ENCODE measurements around the gene FAM20C.

Gene FAM20C

GRCh38 chr7:250523-250922 is 58.2 kb downstream of the FAM20C start:
- H3K27ac Mint-ChIP-seq: no peak overlapping the region

GRCh38 chr7:251005-251404 is 58.6 kb downstream of the FAM20C start:
- Mint-ChIP-seq H3K36me3 (ENCODE audit: low read depth) (no peaks in the 10 kb centered on the region), H3K27ac (no peak overlapping the region)

More at GRCh38 chr7:250523-250922, 58.2 kb downstream of the FAM20C start:
- no peak overlapping the region for H3K4me3 Mint-ChIP-seq
- H3K27me3 Mint-ChIP-seq (ENCODE audit: low read depth): no peaks in the 10 kb centered on the region
- H3K9me3 Mint-ChIP-seq: no peaks in the 10 kb centered on the region
- H3K4me1 Mint-ChIP-seq (ENCODE audit: low read depth): no peaks in the 10 kb centered on the region
- no peaks in the 10 kb centered on the region for H3K36me3 Mint-ChIP-seq (ENCODE audit: low read depth)

GRCh38 chr7:251446-252175 is 59.2 kb downstream of the FAM20C start:
- H3K36me3 Mint-ChIP-seq (ENCODE audit: low read depth): no peaks in the 10 kb centered on the region
- H3K27ac Mint-ChIP-seq: no peak overlapping the region
- no peaks in the 10 kb centered on the region for H3K4me1 Mint-ChIP-seq (ENCODE audit: low read depth)
- H3K27me3 Mint-ChIP-seq (ENCODE audit: low read depth): no peaks in the 10 kb centered on the region
- no peaks in the 10 kb centered on the region for H3K9me3 Mint-ChIP-seq
- H3K4me3 Mint-ChIP-seq: no peak overlapping the region

More at GRCh38 chr7:251005-251404, 58.6 kb downstream of the FAM20C start:
- no peaks in the 10 kb centered on the region for H3K9me3 Mint-ChIP-seq
- no peaks in the 10 kb centered on the region for H3K4me1 Mint-ChIP-seq (ENCODE audit: low read depth)
- H3K27me3 Mint-ChIP-seq (ENCODE audit: low read depth): no peaks in the 10 kb centered on the region
- no peak overlapping the region for H3K4me3 Mint-ChIP-seq

- Mint-ChIP-seq H3K27ac (no peak overlapping the region), H3K27me3 (ENCODE audit: low read depth) (no peaks in the 10 kb centered on the region), H3K36me3 (ENCODE audit: low read depth) (no peaks in the 10 kb centered on the region), H3K4me1 (ENCODE audit: low read depth) (no peaks in the 10 kb centered on the region), H3K4me3 (no peak overlapping the region), H3K9me3 (no peaks in the 10 kb centered on the region)
Measured at GRCh38 chr7:252216-252965, 60.0 kb downstream of the FAM20C start.

GRCh38 chr7:252981-253380 is 60.6 kb downstream of the FAM20C start:
- Mint-ChIP-seq H3K9me3 (no peaks in the 10 kb centered on the region), H3K27me3 (ENCODE audit: low read depth) (no peaks in the 10 kb centered on the region), H3K4me3 (no peak overlapping the region), H3K4me1 (ENCODE audit: low read depth) (no peaks in the 10 kb centered on the region), H3K36me3 (ENCODE audit: low read depth) (no peaks in the 10 kb centered on the region), H3K27ac (no peak overlapping the region)

GRCh38 chr7:253581-254336 is 61.4 kb downstream of the FAM20C start:
- Mint-ChIP-seq H3K36me3 (ENCODE audit: low read depth) (no peaks in the 10 kb centered on the region), H3K9me3 (no peaks in the 10 kb centered on the region), H3K27me3 (ENCODE audit: low read depth) (no peaks in the 10 kb centered on the region), H3K4me1 (ENCODE audit: low read depth) (no peaks in the 10 kb centered on the region), H3K27ac (no peak overlapping the region), H3K4me3 (no peak overlapping the region)

- H3K4me1 Mint-ChIP-seq (ENCODE audit: low read depth): no peaks in the 10 kb centered on the region
- H3K27ac Mint-ChIP-seq: no peak overlapping the region
- no peaks in the 10 kb centered on the region for H3K9me3 Mint-ChIP-seq
- no peaks in the 10 kb centered on the region for H3K27me3 Mint-ChIP-seq (ENCODE audit: low read depth)
- H3K36me3 Mint-ChIP-seq (ENCODE audit: low read depth): no peaks in the 10 kb centered on the region
- no peak overlapping the region for H3K4me3 Mint-ChIP-seq
Measured at GRCh38 chr7:254337-255037, 62.1 kb downstream of the FAM20C start.

- Mint-ChIP-seq H3K4me1 (ENCODE audit: low read depth) (no peaks in the 10 kb centered on the region), H3K27ac (no peak overlapping the region), H3K9me3 (no peaks in the 10 kb centered on the region), H3K27me3 (ENCODE audit: low read depth) (no peaks in the 10 kb centered on the region), H3K4me3 (no peak overlapping the region), H3K36me3 (ENCODE audit: low read depth) (no peaks in the 10 kb centered on the region)
Measured at GRCh38 chr7:255038-255435, 62.7 kb downstream of the FAM20C start.

- Mint-ChIP-seq H3K4me1 (ENCODE audit: low read depth) (no peaks in the 10 kb centered on the region), H3K36me3 (ENCODE audit: low read depth) (no peaks in the 10 kb centered on the region), H3K27ac (no peak overlapping the region), H3K9me3 (no peaks in the 10 kb centered on the region), H3K27me3 (ENCODE audit: low read depth) (no peaks in the 10 kb centered on the region), H3K4me3 (no peak overlapping the region)
Measured at GRCh38 chr7:255721-256361, 63.5 kb downstream of the FAM20C start.

GRCh38 chr7:256461-256940 is 64.1 kb downstream of the FAM20C start:
- no peaks in the 10 kb centered on the region for H3K9me3 Mint-ChIP-seq
- no peaks in the 10 kb centered on the region for H3K4me1 Mint-ChIP-seq (ENCODE audit: low read depth)
- no peak overlapping the region for H3K27ac Mint-ChIP-seq
- no peaks in the 10 kb centered on the region for H3K27me3 Mint-ChIP-seq (ENCODE audit: low read depth)
- no peak overlapping the region for H3K4me3 Mint-ChIP-seq
- no peaks in the 10 kb centered on the region for H3K36me3 Mint-ChIP-seq (ENCODE audit: low read depth)

GRCh38 chr7:256981-257646 is 64.7 kb downstream of the FAM20C start:
- no peaks in the 10 kb centered on the region for H3K4me1 Mint-ChIP-seq (ENCODE audit: low read depth)
- H3K27ac Mint-ChIP-seq: no peak overlapping the region
- H3K27me3 Mint-ChIP-seq (ENCODE audit: low read depth): no peaks in the 10 kb centered on the region
- peaks cover 3% of the 10 kb centered on the region for H3K9me3 Mint-ChIP-seq
- no peak overlapping the region for H3K4me3 Mint-ChIP-seq
- H3K36me3 Mint-ChIP-seq (ENCODE audit: low read depth): no peaks in the 10 kb centered on the region

GRCh38 chr7:257647-257992 is 65.2 kb downstream of the FAM20C start:
- Mint-ChIP-seq H3K9me3 (peaks cover 8% of the 10 kb centered on the region), H3K27me3 (ENCODE audit: low read depth) (no peaks in the 10 kb centered on the region), H3K36me3 (ENCODE audit: low read depth) (peaks cover 4% of the 10 kb centered on the region), H3K4me3 (no peak overlapping the region), H3K4me1 (ENCODE audit: low read depth) (peaks cover 2% of the 10 kb centered on the region), H3K27ac (no peak overlapping the region)

- H3K9me3 Mint-ChIP-seq: peaks cover 9% of the 10 kb centered on the region
- H3K4me3 Mint-ChIP-seq: no peak overlapping the region
- H3K4me1 Mint-ChIP-seq (ENCODE audit: low read depth): peaks cover 2% of the 10 kb centered on the region
- no peaks in the 10 kb centered on the region for H3K27me3 Mint-ChIP-seq (ENCODE audit: low read depth)
- H3K36me3 Mint-ChIP-seq (ENCODE audit: low read depth): peaks cover 5% of the 10 kb centered on the region
- no peak overlapping the region for H3K27ac Mint-ChIP-seq
Measured at GRCh38 chr7:258476-259190, 66.3 kb downstream of the FAM20C start.

Data from T-helper 1 cell treated with Interleukin-12 subunit alpha and Interleukin-12 subunit beta and Interleukin-4 antibody, amounts not matched to agents 30 μg/mL and 1 μg/mL, for 36 hours (primary cell).